Coronary artery (tissue), 2 donors: ENCODE results near the gene CETN2.

Experiments used
- DNase-seq: peaks from one replicate; pipeline ENCODE4 v3.0.0-alpha.2; 2017; ENCODE audit warnings: low spot score
- H3K27ac ChIP-seq, 2 donors: fragments of 200-600 bp; sonication (generic); one replicate each; pipeline ENCODE4 v1.5.1; 2016 to 2019
- H3K4me3 ChIP-seq: fragments of 200-600 bp; sonication (generic); 2 replicates; pipeline ENCODE4 v1.5.1; 2016; ENCODE audit warnings: mild to moderate bottlenecking, moderate library complexity
- TF ChIP-seq, protein P1 (sequence below): fragments of 200-600 bp; sonication (generic); IDR thresholded peaks from one replicate; pipeline ENCODE4 v1.5.1; 2019; ENCODE audit warnings: antibody characterized with exemption

The CETN2 gene

DNA sequence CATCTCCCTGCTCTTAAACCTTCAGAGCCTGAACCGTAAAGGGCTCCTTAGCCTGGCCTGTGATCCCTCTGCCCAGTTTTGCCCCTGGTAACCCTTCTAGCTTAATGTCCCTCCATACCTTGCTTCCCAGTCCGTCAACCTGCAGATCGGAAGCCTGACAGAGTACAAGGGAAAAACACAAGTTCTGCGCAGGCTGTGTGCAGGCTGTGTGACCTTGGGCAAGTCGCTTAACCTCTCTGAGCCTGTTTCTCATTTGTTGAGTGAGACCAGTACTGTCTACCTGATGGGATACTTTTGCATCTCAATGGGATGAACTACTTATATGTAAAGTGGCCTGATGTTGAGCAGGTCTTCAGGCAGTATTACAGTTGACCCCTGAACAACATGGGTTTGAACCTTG is 2.0 kb upstream of the CETN2 start:
- Histone ChIP-seq H3K4me3 (no peak overlapping the region), H3K27ac (no peak overlapping the region)
- TF ChIP-seq, protein P1, sequence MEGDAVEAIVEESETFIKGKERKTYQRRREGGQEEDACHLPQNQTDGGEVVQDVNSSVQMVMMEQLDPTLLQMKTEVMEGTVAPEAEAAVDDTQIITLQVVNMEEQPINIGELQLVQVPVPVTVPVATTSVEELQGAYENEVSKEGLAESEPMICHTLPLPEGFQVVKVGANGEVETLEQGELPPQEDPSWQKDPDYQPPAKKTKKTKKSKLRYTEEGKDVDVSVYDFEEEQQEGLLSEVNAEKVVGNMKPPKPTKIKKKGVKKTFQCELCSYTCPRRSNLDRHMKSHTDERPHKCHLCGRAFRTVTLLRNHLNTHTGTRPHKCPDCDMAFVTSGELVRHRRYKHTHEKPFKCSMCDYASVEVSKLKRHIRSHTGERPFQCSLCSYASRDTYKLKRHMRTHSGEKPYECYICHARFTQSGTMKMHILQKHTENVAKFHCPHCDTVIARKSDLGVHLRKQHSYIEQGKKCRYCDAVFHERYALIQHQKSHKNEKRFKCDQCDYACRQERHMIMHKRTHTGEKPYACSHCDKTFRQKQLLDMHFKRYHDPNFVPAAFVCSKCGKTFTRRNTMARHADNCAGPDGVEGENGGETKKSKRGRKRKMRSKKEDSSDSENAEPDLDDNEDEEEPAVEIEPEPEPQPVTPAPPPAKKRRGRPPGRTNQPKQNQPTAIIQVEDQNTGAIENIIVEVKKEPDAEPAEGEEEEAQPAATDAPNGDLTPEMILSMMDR, result no peak
- DNase-seq, result no peak

DNA sequence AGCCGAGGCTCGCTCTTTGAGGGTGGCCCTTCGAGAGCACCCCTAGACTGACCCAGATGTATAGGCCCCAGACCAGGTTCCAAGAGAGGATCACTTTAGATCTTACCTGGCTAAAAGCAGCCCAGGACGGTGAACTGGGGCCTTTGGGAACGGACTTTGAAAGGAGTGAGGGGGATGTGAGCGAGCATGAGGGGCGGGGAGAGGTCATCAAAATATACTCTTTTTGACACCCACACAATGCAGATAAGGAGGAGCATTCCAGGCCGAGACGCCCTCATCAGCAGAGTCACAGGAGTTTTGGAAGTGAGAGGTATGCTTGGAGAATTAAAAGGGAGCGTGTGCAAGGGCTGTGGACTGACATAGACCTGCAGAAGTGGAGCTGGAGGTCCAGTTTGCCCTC is 834 bp upstream of the CETN2 start:
- H3K4me3 ChIP-seq, result peak overlapping the region; percentile 86
- no peak for DNase-seq
- TF ChIP-seq, protein P1, result no peak
- peak overlapping the region in 1 of 2 donors; percentile 80 for H3K27ac ChIP-seq

DNA sequence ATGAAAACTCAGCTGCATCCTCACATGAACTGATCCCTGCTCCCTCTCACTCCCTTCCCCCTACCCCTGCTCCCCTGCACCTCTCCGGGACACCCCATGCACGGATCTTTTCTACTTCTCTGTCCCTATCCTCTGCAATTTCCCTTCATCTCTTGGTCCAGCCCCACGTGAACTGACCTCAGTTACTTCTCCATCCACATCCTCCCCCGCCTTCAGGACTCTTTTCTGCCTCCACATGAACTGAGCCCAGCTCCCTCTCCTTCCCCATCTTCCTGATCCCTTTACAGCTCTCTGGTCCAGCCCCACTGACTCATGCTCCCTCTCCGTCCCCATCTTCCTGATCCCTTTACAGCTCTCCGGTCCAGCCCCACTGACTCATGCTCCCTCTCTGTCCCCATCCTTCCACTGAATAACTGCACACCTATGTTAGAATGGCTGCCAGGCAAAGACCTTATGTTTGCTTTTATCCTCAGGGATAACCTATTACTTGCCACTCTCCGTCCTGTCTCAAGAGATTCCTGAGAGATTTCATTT is 5.6 kb downstream of the CETN2 start:
- TF ChIP-seq, protein P1, result no peak
- Histone ChIP-seq H3K27ac (no peak overlapping the region), H3K4me3 (no peak overlapping the region)
- DNase-seq, result no peak

DNA sequence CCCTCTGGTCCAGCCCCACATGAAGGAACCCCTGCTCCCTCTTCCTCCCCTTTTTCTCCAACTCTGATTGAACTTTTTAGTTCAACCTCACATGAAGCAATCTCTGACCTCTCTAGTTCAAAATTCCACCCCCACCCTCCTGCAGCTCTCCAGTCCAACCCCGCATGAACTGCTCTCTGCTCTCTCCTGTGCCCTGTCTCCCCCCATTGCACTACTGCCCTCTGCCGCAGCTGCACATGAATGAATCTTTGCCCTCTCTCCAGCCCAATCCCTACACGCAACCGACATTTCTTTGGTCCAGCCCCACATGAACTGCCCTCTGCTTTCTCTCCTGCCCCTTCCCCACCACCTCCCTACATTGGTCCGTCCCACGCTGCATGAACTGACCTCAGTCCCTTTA is 6.9 kb downstream of the CETN2 start:
- TF ChIP-seq, protein P1, result no peak
- Histone ChIP-seq H3K27ac (no peak overlapping the region), H3K4me3 (no peak overlapping the region)
- no peak for DNase-seq

DNA sequence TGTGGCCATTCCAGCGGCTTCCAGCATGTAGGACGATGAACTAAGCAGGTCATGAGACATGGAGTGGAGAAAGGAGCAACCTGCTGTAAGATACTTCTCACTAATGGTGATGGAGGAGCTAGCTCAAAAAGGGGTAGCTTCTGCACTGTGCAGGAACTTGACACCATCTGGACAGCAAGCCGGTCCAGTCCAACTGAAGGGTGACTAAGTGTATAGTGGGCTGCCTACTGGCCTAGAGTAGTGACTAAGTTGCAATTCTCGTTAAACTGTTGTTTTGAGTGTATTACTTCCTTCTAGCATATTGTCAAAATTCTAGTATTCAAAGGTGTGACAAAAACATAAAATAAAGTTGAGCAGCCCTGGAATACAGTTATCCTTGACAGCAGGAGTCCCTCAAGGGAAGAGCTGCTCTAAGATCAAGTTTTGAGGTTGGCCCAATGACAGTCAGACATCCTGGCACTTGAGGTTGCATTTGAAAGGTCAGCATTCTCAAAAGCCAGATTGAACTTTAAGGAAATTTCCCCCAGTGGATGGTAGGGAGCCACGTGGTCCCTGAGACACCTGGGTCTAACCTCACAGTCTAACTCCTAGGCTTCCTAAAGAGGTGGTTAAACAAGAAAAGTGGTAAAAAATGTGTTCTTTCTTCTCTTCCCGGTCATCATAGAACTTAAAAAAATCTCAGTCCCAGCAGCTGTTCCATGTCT is 8.0 kb downstream of the CETN2 start:
- H3K27ac ChIP-seq, result no peak overlapping the region
- TF ChIP-seq, protein P1, result no peak
- DNase-seq, result no peak
- H3K4me3 ChIP-seq, result no peak overlapping the region

DNA sequence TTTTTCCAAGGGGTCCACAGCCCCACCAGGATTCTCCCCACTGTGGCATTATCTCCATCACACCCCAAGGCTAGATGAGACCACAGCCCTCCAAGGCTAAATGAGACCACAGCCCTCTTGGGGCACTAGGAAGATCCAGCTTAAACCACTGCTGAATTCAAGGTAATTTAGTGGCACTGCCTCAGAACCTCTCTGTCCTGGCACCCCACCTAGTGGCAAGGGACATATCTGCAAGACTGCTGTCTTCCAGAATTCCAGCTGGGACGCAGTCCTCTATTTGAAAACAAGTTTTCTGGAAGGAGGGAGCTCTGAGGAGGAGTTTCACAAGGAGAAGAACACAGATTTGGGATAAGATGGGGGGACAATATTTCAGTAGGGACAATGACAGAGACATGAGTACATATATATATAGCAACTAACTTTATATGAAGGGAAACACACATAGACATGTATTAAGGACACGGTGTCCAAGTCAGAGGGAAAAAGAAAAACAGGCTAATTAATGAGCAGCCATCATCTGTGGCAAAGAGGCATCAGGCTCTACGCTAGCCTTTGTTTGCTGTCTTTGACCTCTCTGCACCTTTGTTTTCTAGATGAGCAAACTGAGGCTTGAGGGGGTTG is 9.3 kb downstream of the CETN2 start:
- Histone ChIP-seq H3K27ac (no peak overlapping the region), H3K4me3 (no peak overlapping the region)
- no peak for DNase-seq
- TF ChIP-seq, protein P1, result no peak

DNA sequence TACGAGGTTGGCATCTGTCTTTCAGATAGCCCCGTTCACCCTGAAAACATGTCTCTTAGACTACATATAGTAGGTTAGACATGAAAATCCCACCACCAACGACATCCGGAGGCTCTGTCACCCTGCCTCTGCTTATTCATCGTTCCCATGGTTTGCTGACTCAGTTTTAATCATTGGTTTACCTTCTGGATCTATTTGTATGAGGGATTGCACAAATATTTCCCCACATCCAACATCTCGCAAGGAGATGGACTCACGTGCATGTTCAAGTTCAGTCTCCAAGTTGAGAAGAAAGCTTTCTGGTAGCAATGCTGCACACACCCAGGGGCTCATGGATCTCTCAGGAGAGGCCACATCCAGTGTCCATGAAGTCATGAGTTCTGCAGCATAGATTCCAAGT is 10.8 kb downstream of the CETN2 start:
- TF ChIP-seq, protein P1, result no peak
- H3K4me3 ChIP-seq, result no peak overlapping the region
- DNase-seq, result no peak
- no peak overlapping the region for H3K27ac ChIP-seq
